ENCODE results near the gene PDXP.

The PDXP gene

GRCh38 chr22:37629928-37630327, 28.6 kb upstream of the PDXP start:
- no peak for DNase-seq

GRCh38 chr22:37630839-37631435, 27.6 kb upstream of the PDXP start:
- DNase-seq = no peak

GRCh38 chr22:37631448-37632173, 26.9 kb upstream of the PDXP start:
- DNase-seq = no peak

GRCh38 chr22:37632174-37633088, 26.1 kb upstream of the PDXP start:
- no peak for DNase-seq

GRCh38 chr22:37633089-37633624, 25.4 kb upstream of the PDXP start:
- peak; percentile 48 for DNase-seq

GRCh38 chr22:37633625-37634416, 24.7 kb upstream of the PDXP start:
- DNase-seq = peak; percentile 62

- DNase-seq = no peak
Measured at GRCh38 chr22:37634417-37634924, 24.1 kb upstream of the PDXP start.

- DNase-seq = no peak
Measured at GRCh38 chr22:37635157-37635556, 23.4 kb upstream of the PDXP start.

GRCh38 chr22:37636186-37636948, 22.2 kb upstream of the PDXP start:
- no peak for DNase-seq

- DNase-seq = no peak
Measured at GRCh38 chr22:37636949-37637273, 21.6 kb upstream of the PDXP start.

GRCh38 chr22:37638391-37639069, 20.0 kb upstream of the PDXP start:
- DNase-seq = no peak

- DNase-seq = peak; percentile 39
Measured at GRCh38 chr22:37639070-37639760, 19.3 kb upstream of the PDXP start, which contains the start of gene SH3BP1. Gene SH3BP1 (plus strand): TSS chr22:37639669. CDS start chr22:37639788, 119 bp downstream.

GRCh38 chr22:37639771-37640590, 18.5 kb upstream of the PDXP start:
- no peak for DNase-seq

GRCh38 chr22:37640591-37641560, 17.6 kb upstream of the PDXP start:
- DNase-seq = no peak

GRCh38 chr22:37641561-37641949, 17.0 kb upstream of the PDXP start:
- DNase-seq = no peak

- peak; percentile 80 for DNase-seq
Measured at GRCh38 chr22:37643225-37643847, 15.2 kb upstream of the PDXP start.

GRCh38 chr22:37647317-37647716, 11.2 kb upstream of the PDXP start:
- DNase-seq = no peak

GRCh38 chr22:37647928-37648327, 10.6 kb upstream of the PDXP start:
- DNase-seq = no peak
